Bronchial smooth muscle cell (primary cell): ENCODE results near the gene NXN. TPM values are rescaled to one million over a fixed set of nuclear protein-coding genes. Genes with fewer than 3 reads are reported as not detected.

ENCODE experiments used
- total RNA-seq: library from RNA; depleted of rRNA; stranded (reverse); fragments of >200 nt; gene quantifications from 2 replicates; pipeline ENCODE4 v1.2.1, GENCODE V29; 2014

The NXN gene
- 21.3 and 33.1 TPM in 2 replicates for total RNA-seq

DNA sequence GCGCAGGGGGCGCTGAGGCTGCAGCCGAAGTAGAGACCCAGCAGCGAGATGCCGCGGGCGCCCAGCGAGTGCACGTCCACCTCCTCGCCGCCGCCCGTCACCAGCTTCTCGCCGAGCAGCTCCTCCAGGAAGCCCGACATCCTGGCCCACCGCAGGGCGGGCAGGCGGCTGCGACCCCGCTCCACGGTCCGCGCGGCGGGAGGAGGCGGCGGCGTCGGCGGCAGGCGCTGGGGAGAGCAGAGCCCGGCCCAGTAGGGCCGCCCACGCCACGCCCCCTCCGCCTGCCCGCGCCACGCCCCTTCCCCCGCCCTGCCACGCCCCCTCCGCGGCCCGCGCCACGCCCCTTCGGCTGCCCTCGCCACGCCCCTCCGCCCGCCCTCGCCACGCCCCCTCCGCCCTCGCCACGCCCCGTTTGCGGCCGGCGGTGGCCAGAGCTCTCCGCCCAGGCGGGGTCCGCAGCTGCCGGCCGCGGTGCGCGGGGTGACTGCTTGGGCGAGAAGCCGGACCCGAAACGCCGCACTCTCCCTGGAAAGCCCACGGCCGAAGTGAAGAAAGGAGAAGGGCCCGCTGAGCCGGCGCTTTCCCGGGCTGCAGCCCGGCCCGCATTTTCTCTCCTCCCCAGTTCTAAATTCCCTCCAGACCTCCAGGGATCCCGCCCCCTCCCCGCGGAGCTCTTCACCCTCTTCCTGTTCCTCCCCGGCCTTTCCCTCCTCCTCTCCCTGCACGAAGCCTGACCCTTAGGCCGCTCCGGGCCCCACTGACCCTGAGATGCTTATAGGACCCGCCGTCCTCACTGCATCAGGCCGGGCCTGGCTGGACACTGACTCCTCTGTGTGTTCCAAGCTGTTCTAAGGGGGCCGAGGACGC is at the start of gene NXN:
NXN (minus strand) TSS at position 238 of the 867 bp plus-strand sequence.

GRCh38 chr17:996554-997344 is 17.2 kb upstream of the NXN start, which contains the start of gene TIMM22:
TSS of gene TIMM22 (plus strand) at chr17:997129. CDS start at chr17:997143, 14 bp downstream.

GRCh38 chr17:781805-782731 is 197.5 kb downstream of the NXN start, which contains the start of the genes GLOD4 and MRM3:
TSS of gene GLOD4 (minus strand) at chr17:782280. CDS start at chr17:782255, 25 bp downstream.
TSS of gene MRM3 (plus strand) at chr17:782353. CDS start at chr17:782379, 26 bp downstream.

GRCh38 chr17:752002-752619 is 227.5 kb downstream of the NXN start, which contains the start of gene GEMIN4:
TSS of gene GEMIN4 (minus strand) at chr17:752264. CDS start at chr17:752142, 122 bp downstream.

Other genes starting within 250 kb of the NXN start
- 10.1 and 12.0 TPM in 2 replicates for gene TLCD3A, start 247.2 kb downstream of the NXN start, total RNA-seq
- 5.5 and 7.2 TPM in 2 replicates for gene GEMIN4, start 227.5 kb downstream of the NXN start, total RNA-seq
- 32.2 and 36.4 TPM in 2 replicates for gene GLOD4, start 197.5 kb downstream of the NXN start, total RNA-seq
- gene MRM3, start 197.4 kb downstream of the NXN start, total RNA-seq: 21.5 and 21.8 TPM in 2 replicates
- gene TIMM22, start 17.4 kb upstream of the NXN start, total RNA-seq: 10.4 and 11.8 TPM in 2 replicates
- 38.6 and 47.8 TPM in 2 replicates for gene ABR, start 200.2 kb upstream of the NXN start, total RNA-seq